A549 (cell line): ENCODE results near the gene FAM180A.

Experiments
- JUNB ChIP-seq: fragments of >200 bp; sonication (Bioruptor Twin); formaldehyde crosslinking; IDR thresholded peaks from 2 replicates; pipeline ENCODE4 v1.6.1; 2016
- RFX5 ChIP-seq: fragments of 450-650 bp; IDR thresholded peaks from 2 replicates; pipeline ENCODE4 v1.7.1; 2014; ENCODE audit warnings: antibody characterized with exemption, mild to moderate bottlenecking, moderate library complexity
- TF ChIP-seq, protein P1 (sequence below): fragments of >200 bp; sonication (Bioruptor Twin); formaldehyde crosslinking; IDR thresholded peaks from 3 replicates; pipeline ENCODE4 v1.5.1; 2016
- TF ChIP-seq, protein P2 (sequence below): fragments of >200 bp; sonication (Bioruptor Twin); formaldehyde crosslinking; IDR thresholded peaks from 3 replicates; pipeline ENCODE4 v1.6.1; 2016

- TF ChIP-seq, protein P1, sequence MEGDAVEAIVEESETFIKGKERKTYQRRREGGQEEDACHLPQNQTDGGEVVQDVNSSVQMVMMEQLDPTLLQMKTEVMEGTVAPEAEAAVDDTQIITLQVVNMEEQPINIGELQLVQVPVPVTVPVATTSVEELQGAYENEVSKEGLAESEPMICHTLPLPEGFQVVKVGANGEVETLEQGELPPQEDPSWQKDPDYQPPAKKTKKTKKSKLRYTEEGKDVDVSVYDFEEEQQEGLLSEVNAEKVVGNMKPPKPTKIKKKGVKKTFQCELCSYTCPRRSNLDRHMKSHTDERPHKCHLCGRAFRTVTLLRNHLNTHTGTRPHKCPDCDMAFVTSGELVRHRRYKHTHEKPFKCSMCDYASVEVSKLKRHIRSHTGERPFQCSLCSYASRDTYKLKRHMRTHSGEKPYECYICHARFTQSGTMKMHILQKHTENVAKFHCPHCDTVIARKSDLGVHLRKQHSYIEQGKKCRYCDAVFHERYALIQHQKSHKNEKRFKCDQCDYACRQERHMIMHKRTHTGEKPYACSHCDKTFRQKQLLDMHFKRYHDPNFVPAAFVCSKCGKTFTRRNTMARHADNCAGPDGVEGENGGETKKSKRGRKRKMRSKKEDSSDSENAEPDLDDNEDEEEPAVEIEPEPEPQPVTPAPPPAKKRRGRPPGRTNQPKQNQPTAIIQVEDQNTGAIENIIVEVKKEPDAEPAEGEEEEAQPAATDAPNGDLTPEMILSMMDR, result no peak
- TF ChIP-seq, protein P2, sequence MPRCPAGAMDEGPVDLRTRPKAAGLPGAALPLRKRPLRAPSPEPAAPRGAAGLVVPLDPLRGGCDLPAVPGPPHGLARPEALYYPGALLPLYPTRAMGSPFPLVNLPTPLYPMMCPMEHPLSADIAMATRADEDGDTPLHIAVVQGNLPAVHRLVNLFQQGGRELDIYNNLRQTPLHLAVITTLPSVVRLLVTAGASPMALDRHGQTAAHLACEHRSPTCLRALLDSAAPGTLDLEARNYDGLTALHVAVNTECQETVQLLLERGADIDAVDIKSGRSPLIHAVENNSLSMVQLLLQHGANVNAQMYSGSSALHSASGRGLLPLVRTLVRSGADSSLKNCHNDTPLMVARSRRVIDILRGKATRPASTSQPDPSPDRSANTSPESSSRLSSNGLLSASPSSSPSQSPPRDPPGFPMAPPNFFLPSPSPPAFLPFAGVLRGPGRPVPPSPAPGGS, result no peak
- TF ChIP-seq JUNB (no peak), RFX5 (no peak)
Measured at GRCh38 chr7:135756191-135756590, 7.6 kb upstream of the FAM180A start.
